GM23338 (cell line): Measurements from ENCODE around the gene RNF182.

Source experiments
- CREB1 ChIP-seq: fragments of 250-450 bp; sonication (Bioruptor Pico); IDR thresholded peaks from 2 replicates; pipeline ENCODE4 v1.5.0; 2020; ENCODE audit warnings: low read depth, mild to moderate bottlenecking, moderate library complexity
- CTCF ChIP-seq, 2 experiments: fragments of 200-600 bp in 1 of 2; sonication (generic) in 1 of 2; conservative IDR thresholded peaks; 2 replicates each; pipeline versions ENCODE4 v1.5.1 to v1.6.1; 2016 to 2017; ENCODE audit warnings: antibody characterized with exemption in 2 of 2, low read depth in 2 of 2, mild to moderate bottlenecking in 2 of 2, moderate library complexity in 1 of 2
- EZH2 ChIP-seq: fragments of 200-600 bp; sonication (generic); IDR thresholded peaks from one replicate; pipeline ENCODE4 v1.8.0; 2017; ENCODE audit warnings: antibody characterized with exemption, mild to moderate bottlenecking, low read depth; ENCODE audit not compliant: unreplicated experiment
- EZH2phosphoT487 ChIP-seq: fragments of 200-600 bp; sonication (generic); IDR thresholded peaks from one replicate; pipeline ENCODE4 v1.8.1; 2018; ENCODE audit warnings: antibody characterized with exemption; ENCODE audit not compliant: unreplicated experiment
- NANOG ChIP-seq: IDR thresholded peaks from 2 replicates; pipeline ENCODE4 v1.6.1; 2016; ENCODE audit warnings: antibody characterized with exemption, borderline replicate concordance
- POLR2AphosphoS5 ChIP-seq: IDR thresholded peaks from 2 replicates; pipeline ENCODE4 v1.6.1; 2016; ENCODE audit warnings: antibody characterized with exemption, low read depth

DNA sequence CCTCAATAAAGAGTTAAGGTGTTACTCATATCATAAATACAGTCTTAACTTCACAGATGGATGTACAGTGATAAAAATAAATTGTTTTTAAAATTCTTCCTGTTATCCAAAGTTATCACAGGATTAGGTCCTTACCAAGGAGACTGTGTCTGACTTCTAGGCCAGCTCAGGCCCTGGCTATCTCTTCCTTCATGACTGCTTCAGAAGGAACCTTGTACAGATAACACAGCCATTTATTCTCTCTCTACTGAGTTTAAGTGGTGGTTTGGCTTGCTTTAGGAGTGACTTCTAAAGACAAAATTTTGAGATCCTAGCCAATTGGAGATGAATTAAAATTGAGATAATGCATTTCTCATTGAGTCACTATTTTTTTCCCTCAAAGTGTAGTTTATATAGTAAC, 40.8 kb upstream of the RNF182 start:
- no peak for TF ChIP-seq CTCF (conservative IDR thresholded peaks at IDR 0.05; ENCODE audit: low read depth in 2 of 2)
- no peak for TF ChIP-seq POLR2AphosphoS5
- no peak for TF ChIP-seq CREB1 (CRISPR knock-in tag)
- no peak for TF ChIP-seq EZH2
- TF ChIP-seq EZH2phosphoT487 = no peak
- no peak for TF ChIP-seq NANOG
